ENCODE results near the gene CCSER1.

The CCSER1 gene

GRCh38 chr4:90444904-90445303 lies 317.7 kb downstream of the CCSER1 start:
- H3K4me3 ChIP-seq (ENCODE audit: low read length), result no peak overlapping the region
- DNase-seq (ENCODE audit: low read depth), result no peak
- TF ChIP-seq CTCF (conservative IDR thresholded peaks at IDR 0.05; ENCODE audit: low read depth, low read length), result no peak

- no peak overlapping the region for H3K4me3 ChIP-seq (ENCODE audit: low read length)
- TF ChIP-seq CTCF (conservative IDR thresholded peaks at IDR 0.05; ENCODE audit: low read depth, low read length), result no peak
- no peak for DNase-seq (ENCODE audit: low read depth)
Observed at GRCh38 chr4:90445380-90445779, 318.2 kb downstream of the CCSER1 start.

- DNase-seq (ENCODE audit: low read depth), result no peak
- no peak overlapping the region for H3K4me3 ChIP-seq (ENCODE audit: low read length)
- TF ChIP-seq CTCF (conservative IDR thresholded peaks at IDR 0.05; ENCODE audit: low read depth, low read length), result no peak
Observed at GRCh38 chr4:90449626-90450025, 322.4 kb downstream of the CCSER1 start.

- no peak overlapping the region for H3K4me3 ChIP-seq (ENCODE audit: low read length)
- no peak for TF ChIP-seq CTCF (conservative IDR thresholded peaks at IDR 0.05; ENCODE audit: low read depth, low read length)
- no peak for DNase-seq (ENCODE audit: low read depth)
Observed at GRCh38 chr4:90456891-90457290, 329.7 kb downstream of the CCSER1 start.

- H3K4me3 ChIP-seq (ENCODE audit: low read length), result no peak overlapping the region
- DNase-seq (ENCODE audit: low read depth), result no peak
- TF ChIP-seq CTCF (conservative IDR thresholded peaks at IDR 0.05; ENCODE audit: low read depth, low read length), result no peak
Observed at GRCh38 chr4:90457817-90458216, 330.6 kb downstream of the CCSER1 start.

GRCh38 chr4:90458576-90458975 lies 331.4 kb downstream of the CCSER1 start:
- no peak overlapping the region for H3K4me3 ChIP-seq (ENCODE audit: low read length)
- TF ChIP-seq CTCF (conservative IDR thresholded peaks at IDR 0.05; ENCODE audit: low read depth, low read length), result no peak
- no peak for DNase-seq (ENCODE audit: low read depth)

GRCh38 chr4:90474484-90474883 lies 347.3 kb downstream of the CCSER1 start:
- TF ChIP-seq CTCF (conservative IDR thresholded peaks at IDR 0.05; ENCODE audit: low read depth, low read length), result no peak
- no peak for DNase-seq (ENCODE audit: low read depth)
- no peak overlapping the region for H3K4me3 ChIP-seq (ENCODE audit: low read length)
